Measurements from ENCODE around the gene TBC1D10A.

The TBC1D10A gene

DNA sequence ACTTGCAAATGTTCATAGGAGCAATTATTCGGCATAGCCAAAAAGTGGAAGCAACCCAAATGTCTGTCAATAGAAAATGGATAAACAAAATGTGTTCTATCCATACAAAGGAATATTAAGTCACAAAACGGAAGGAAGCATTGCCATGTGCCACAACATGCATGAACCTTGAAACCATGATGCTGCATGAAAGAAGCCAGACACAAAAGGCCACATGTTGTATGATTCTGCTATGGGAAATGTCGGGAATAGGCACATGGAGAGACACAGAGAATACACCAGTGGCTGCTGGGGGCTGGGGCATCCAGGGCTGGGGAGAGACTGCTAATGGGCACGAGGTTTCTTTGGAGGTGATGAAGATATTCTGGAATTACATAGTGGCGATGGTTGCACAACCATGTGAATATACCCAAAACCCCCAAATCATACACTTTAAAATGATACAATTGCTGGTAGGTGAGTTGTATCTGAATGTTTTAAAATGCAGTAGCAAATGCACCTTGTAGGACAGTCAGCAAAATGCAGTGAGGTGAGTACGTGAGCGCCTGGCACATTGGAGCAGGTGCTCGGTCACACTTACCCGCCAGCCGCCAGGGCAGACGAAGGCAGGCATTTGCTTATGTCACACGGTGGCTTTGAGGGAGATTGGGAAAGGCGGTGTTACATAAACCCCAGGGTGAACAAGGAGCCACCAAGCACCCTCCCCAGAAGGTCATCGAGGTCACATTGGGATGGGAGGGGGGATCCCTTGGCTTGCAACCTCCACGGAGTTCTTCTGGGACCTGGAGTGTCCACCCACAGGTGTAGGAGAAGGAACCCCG is 53.8 kb downstream of the TBC1D10A start:
- TF ChIP-seq, protein P1, sequence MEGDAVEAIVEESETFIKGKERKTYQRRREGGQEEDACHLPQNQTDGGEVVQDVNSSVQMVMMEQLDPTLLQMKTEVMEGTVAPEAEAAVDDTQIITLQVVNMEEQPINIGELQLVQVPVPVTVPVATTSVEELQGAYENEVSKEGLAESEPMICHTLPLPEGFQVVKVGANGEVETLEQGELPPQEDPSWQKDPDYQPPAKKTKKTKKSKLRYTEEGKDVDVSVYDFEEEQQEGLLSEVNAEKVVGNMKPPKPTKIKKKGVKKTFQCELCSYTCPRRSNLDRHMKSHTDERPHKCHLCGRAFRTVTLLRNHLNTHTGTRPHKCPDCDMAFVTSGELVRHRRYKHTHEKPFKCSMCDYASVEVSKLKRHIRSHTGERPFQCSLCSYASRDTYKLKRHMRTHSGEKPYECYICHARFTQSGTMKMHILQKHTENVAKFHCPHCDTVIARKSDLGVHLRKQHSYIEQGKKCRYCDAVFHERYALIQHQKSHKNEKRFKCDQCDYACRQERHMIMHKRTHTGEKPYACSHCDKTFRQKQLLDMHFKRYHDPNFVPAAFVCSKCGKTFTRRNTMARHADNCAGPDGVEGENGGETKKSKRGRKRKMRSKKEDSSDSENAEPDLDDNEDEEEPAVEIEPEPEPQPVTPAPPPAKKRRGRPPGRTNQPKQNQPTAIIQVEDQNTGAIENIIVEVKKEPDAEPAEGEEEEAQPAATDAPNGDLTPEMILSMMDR (conservative IDR thresholded peaks at IDR 0.05; ENCODE audit: low read depth, low read length), result no peak
- DNase-seq (ENCODE audit: low read depth), result no peak
- H3K4me3 ChIP-seq (ENCODE audit: low read length), result no peak overlapping the region

DNA sequence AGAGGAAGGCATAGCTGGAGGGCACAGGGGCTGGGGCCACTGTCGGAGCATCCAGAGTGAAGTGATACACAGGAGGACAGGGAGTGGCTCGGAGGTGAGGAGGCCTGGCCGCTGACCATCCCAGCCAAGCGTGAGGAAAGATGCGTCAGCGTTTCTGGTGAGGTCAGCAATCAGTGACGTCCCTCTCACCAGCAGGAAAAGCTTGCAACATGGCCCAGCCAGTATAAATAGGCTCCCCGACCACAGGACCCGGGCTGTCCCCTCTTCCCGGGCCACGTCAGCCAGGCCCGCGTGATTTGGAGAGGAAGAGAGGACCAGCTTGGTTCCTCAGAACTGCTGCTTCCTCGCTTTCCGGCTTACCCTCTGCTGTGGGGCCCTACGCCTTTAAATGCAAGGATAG is 55.9 kb downstream of the TBC1D10A start:
- DNase-seq (ENCODE audit: low read depth), result no peak
- no peak overlapping the region for H3K4me3 ChIP-seq (ENCODE audit: low read length)

DNA sequence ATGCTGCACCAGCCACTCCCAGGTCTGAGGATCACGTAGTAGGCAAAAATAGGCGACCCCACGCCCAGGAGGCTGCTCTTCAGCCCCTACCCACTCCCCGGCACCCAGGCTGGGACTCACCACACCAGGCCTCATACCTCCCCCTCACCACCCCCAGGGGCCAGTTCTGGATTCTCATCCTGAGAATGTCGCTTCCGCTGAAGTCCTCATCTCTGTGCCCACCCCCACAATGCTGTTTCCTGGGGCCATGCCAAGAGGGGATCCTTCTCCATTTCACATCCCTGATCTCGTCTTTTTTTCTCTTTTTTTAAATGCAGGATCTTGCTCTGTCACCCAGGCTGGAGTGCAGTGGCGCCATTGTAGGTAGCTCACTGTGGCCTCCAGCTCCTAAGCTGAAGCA is 58.4 kb downstream of the TBC1D10A start:
- H3K4me3 ChIP-seq (ENCODE audit: low read length), result no peak overlapping the region
- DNase-seq (ENCODE audit: low read depth), result no peak
- TF ChIP-seq, protein P1 (conservative IDR thresholded peaks at IDR 0.05; ENCODE audit: low read depth, low read length), result no peak

More for the DNA sequence above, 55.9 kb downstream of the TBC1D10A start:
- TF ChIP-seq, protein P1 (conservative IDR thresholded peaks at IDR 0.05; ENCODE audit: low read depth, low read length), result no peak

DNA sequence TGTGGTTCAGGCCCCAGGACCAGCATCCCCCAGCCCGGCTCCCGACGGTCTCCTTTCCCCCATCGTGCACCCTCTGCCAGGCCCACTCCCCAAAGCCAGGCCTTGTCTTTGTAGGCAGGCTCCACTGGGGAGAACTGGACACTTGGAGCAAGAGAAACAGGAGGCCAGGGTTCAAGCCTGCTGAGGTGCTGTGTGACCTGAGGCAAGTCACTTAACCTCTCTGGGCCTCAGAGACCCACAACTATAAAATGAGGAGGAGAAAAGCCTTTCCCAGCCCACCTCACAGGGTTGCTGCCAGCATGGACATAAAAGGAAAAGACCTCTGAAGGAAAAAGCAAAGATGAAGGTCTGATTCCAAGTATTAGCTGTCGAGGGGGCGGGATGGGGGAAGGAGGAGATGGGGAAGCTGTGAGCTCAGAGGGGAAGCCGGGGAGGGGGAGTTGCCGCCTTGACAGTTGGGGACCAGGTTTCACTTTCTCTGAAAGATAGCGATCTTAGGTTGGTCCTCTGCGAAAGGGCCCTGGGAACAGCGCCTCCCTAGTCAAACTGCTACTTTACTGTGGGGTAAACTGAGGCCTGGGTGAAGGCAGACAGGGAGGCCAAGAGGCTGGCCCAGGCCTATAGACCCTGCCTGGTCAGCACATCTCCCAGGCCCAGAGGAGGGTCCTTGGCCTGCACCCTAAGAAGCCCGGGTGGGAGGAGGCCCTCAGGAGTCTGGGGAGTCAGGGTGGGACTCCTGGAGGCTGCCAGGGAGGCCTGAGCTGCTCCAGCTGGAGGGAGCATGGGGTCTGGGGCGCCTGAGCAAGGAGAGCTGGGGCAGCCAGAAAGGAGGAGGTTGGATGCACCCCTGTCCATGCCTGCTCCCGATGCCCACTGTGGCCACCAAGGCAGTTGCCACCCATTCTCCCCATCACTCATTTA is 59.1 kb downstream of the TBC1D10A start:
- no peak for DNase-seq (ENCODE audit: low read depth)
- TF ChIP-seq, protein P1 (conservative IDR thresholded peaks at IDR 0.05; ENCODE audit: low read depth, low read length), result no peak
- no peak overlapping the region for H3K4me3 ChIP-seq (ENCODE audit: low read length)

DNA sequence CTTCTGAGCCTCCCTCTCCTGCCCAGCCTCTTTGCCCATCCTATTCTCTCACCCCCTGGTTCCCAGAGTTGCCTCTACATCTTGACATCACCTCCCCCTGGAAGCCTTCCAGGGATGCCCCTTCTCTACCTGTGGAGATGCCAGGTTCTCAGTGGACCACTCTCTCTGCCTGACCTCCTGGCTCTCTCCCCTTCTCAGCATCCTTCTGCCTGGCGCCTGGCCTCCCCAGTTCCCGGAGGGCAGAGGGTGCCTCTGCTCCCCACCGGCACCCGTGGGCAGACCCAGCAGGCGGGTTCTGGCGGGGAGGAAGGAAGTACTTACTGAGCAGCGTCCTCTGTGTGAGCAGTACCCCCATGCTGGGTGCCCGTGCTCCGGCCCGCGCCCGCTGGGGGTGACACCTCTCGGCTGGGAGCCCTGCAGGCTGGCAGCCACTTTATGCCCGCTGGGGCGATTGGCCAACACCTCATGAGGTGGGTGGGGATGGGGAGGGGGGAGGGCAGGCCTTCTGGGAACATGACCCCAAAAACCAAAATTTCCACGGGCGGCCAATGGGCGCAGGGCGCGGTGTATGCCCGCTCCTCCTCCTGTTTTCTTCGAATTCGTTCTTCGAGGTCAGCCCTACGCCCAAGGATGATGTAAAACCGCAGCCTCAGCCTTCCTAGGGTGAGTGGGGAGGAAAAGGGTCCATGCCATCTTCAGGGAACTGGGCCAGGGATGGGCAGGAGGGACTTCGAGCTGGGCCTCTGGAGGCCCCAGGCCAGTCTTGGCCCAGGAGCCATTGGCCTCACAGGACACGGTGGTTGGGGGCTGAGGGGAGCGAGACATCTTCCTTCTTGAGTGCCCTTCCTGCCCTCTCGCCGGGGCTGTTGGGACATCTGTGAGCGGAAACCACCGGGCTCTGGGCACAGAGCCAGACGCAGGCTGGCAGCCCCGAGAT is 60.0 kb downstream of the TBC1D10A start, which contains the start of gene OSM:
OSM (minus strand) TSS at position 407 of the 937 bp plus-strand sequence; CDS start at position 355, 52 bp downstream.
- TF ChIP-seq, protein P1 (conservative IDR thresholded peaks at IDR 0.05; ENCODE audit: low read depth, low read length), result no peak
- no peak for DNase-seq (ENCODE audit: low read depth)
- H3K4me3 ChIP-seq (ENCODE audit: low read length), result no peak within 1 kb of the TSS

DNA sequence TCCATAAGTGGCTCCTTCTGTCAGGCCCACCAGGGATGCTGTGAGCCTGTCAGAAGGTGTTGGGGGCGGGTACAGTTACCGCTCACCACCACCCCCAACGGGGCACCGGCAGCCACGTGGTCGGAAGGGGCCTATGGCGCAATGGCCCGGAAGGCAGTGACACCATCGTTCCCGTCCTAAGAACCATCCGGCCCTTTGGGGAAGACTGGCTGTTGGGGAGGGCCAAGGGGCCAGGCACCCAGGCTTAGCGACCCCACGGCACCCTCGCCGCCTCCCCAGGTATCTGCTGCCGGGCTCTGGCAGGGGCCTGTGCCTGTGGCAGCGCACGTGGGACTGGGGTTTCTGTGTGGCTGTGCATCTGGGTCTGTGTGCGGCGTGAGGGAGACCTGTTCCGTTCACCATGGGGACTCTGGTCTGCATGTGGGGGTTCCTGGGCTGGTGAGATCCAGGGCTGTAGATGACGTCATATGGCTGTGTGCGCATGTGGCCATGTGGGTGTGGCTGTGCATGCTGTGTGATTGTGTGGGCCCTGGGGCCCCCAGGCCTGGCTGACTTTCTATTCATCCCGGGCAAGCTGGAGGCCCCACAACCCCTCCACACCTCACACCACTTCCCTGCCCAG is 60.8 kb downstream of the TBC1D10A start:
- H3K4me3 ChIP-seq (ENCODE audit: low read length), result no peak overlapping the region
- TF ChIP-seq, protein P1 (conservative IDR thresholded peaks at IDR 0.05; ENCODE audit: low read depth, low read length), result no peak
- DNase-seq (ENCODE audit: low read depth), result no peak

Measured in retinal pigment epithelial cell (primary cell).